GM12891 (cell line): Measurements from ENCODE around the gene BCAS2.

Experiments used
- PAX5 ChIP-seq: IDR thresholded peaks from 2 replicates; pipeline ENCODE4 v1.6.1; 2011; ENCODE audit warnings: low read length, moderate library complexity, mild to moderate bottlenecking; ENCODE audit not compliant: insufficient read depth, severe bottlenecking
- POLR2A ChIP-seq: IDR thresholded peaks from 2 replicates; pipeline ENCODE4 v1.6.1; 2011; ENCODE audit warnings: low read depth, low read length, control low read depth
- POLR2AphosphoS5 ChIP-seq: IDR thresholded peaks from 2 replicates; pipeline ENCODE4 v1.6.1; 2011; ENCODE audit warnings: low read depth, low read length, control low read depth
- POU2F2 ChIP-seq: IDR thresholded peaks from 2 replicates; pipeline ENCODE4 v1.6.1; 2011; ENCODE audit warnings: low read depth, mild to moderate bottlenecking, control low read depth, low read length, moderate library complexity
- SPI1 ChIP-seq: IDR thresholded peaks from 2 replicates; pipeline ENCODE4 v1.6.1; 2011; ENCODE audit warnings: low read depth, low read length, control low read depth
- TAF1 ChIP-seq: IDR thresholded peaks from 2 replicates; pipeline ENCODE4 v1.6.1; 2011; ENCODE audit warnings: low read depth, low read length, control low read depth

GRCh38 chr1:114609026-114609425 is 27.6 kb upstream of the BCAS2 start:
- TF ChIP-seq POLR2A = no peak
- no peak for TF ChIP-seq POLR2AphosphoS5
- no peak for TF ChIP-seq TAF1
- no peak for TF ChIP-seq SPI1
- no peak for TF ChIP-seq PAX5
- TF ChIP-seq POU2F2 = no peak
